HEK293 (cell line): ENCODE measurements around the gene ETHE1.

Source experiments
- FEZF1 ChIP-seq: fragments of 450-650 bp; formaldehyde crosslinking; IDR thresholded peaks from 2 replicates; pipeline ENCODE4 v1.5.1; 2016; ENCODE audit warnings: missing biosample characterization, missing genetic modification characterization
- GLIS1 ChIP-seq: fragments of 450-650 bp; formaldehyde crosslinking; IDR thresholded peaks from 2 replicates; pipeline ENCODE4 v1.5.1; 2016; ENCODE audit warnings: missing biosample characterization, missing genetic modification characterization
- MYNN ChIP-seq: fragments of 450-650 bp; formaldehyde crosslinking; IDR thresholded peaks from 2 replicates; pipeline ENCODE4 v1.5.1; 2016; ENCODE audit warnings: missing biosample characterization, missing genetic modification characterization, borderline replicate concordance
- MZF1 ChIP-seq: fragments of 450-650 bp; formaldehyde crosslinking; IDR thresholded peaks from 2 replicates; pipeline ENCODE4 v1.5.1; 2017; ENCODE audit warnings: missing biosample characterization, missing genetic modification characterization, borderline replicate concordance
- PRDM1 ChIP-seq: fragments of 450-650 bp; formaldehyde crosslinking; IDR thresholded peaks from 2 replicates; pipeline ENCODE4; 2016; ENCODE audit warnings: missing biosample characterization, missing genetic modification characterization
- PRDM4 ChIP-seq: fragments of 450-650 bp; formaldehyde crosslinking; IDR thresholded peaks from 2 replicates; pipeline ENCODE4 v1.5.1; 2017; ENCODE audit warnings: missing biosample characterization, missing genetic modification characterization
- WT1 ChIP-seq: fragments of 450-650 bp; formaldehyde crosslinking; IDR thresholded peaks from 2 replicates; pipeline ENCODE4 v1.5.1; 2016; ENCODE audit warnings: missing biosample characterization, missing genetic modification characterization
- ZBTB44 ChIP-seq: fragments of 450-650 bp; IDR thresholded peaks from 2 replicates; pipeline ENCODE4 v1.5.1; 2018; ENCODE audit warnings: missing biosample characterization, mild to moderate bottlenecking, missing genetic modification characterization
- ZBTB48 ChIP-seq: fragments of 450-650 bp; formaldehyde crosslinking; IDR thresholded peaks from 2 replicates; pipeline ENCODE4 v1.5.1; 2016; ENCODE audit warnings: missing biosample characterization, missing genetic modification characterization
- ZFP69B ChIP-seq: fragments of 450-650 bp; formaldehyde crosslinking; IDR thresholded peaks from 2 replicates; pipeline ENCODE4 v1.5.1; 2016; ENCODE audit warnings: missing biosample characterization, missing genetic modification characterization
- ZIC2 ChIP-seq: fragments of 450-650 bp; formaldehyde crosslinking; IDR thresholded peaks from 2 replicates; pipeline ENCODE4 v1.5.1; 2016; ENCODE audit warnings: missing biosample characterization, missing genetic modification characterization
- ZNF121 ChIP-seq: fragments of 450-650 bp; formaldehyde crosslinking; IDR thresholded peaks from 2 replicates; pipeline ENCODE4 v1.5.1; 2016; ENCODE audit warnings: missing biosample characterization, missing genetic modification characterization
- ZNF133 ChIP-seq: fragments of 450-650 bp; formaldehyde crosslinking; IDR thresholded peaks from 2 replicates; pipeline ENCODE4 v1.5.1; 2016; ENCODE audit warnings: missing biosample characterization, missing genetic modification characterization
- ZNF155 ChIP-seq: fragments of 450-650 bp; formaldehyde crosslinking; IDR thresholded peaks from 2 replicates; pipeline ENCODE4 v1.5.1; 2016; ENCODE audit warnings: missing biosample characterization, missing genetic modification characterization
- ZNF174 ChIP-seq: fragments of 450-650 bp; formaldehyde crosslinking; IDR thresholded peaks from 2 replicates; pipeline ENCODE4 v1.5.0; 2017; ENCODE audit warnings: missing biosample characterization, mild to moderate bottlenecking, missing genetic modification characterization
- ZNF24 ChIP-seq: fragments of 450-650 bp; formaldehyde crosslinking; IDR thresholded peaks from 2 replicates; pipeline ENCODE4 v1.5.1; 2016; ENCODE audit warnings: missing biosample characterization, missing genetic modification characterization
- ZNF266 ChIP-seq: fragments of 450-650 bp; formaldehyde crosslinking; IDR thresholded peaks from 2 replicates; pipeline ENCODE4 v1.5.1; 2016; ENCODE audit warnings: missing biosample characterization, missing genetic modification characterization, low read depth
- ZNF341 ChIP-seq: fragments of 450-650 bp; formaldehyde crosslinking; IDR thresholded peaks from 2 replicates; pipeline ENCODE4; 2016; ENCODE audit warnings: low read depth, missing biosample characterization, missing genetic modification characterization
- ZNF37A ChIP-seq: fragments of 450-650 bp; IDR thresholded peaks from 2 replicates; pipeline ENCODE4 v1.5.1; 2018; ENCODE audit warnings: missing biosample characterization, missing genetic modification characterization
- ZNF398 ChIP-seq: fragments of 450-650 bp; formaldehyde crosslinking; IDR thresholded peaks from 2 replicates; pipeline ENCODE4 v1.5.1; 2017; ENCODE audit warnings: missing biosample characterization, missing genetic modification characterization
- ZNF501 ChIP-seq: fragments of 450-650 bp; formaldehyde crosslinking; IDR thresholded peaks from 2 replicates; pipeline ENCODE4 v1.5.1; 2016; ENCODE audit warnings: missing biosample characterization, missing genetic modification characterization
- ZNF518A ChIP-seq: fragments of 450-650 bp; formaldehyde crosslinking; conservative IDR thresholded peaks from 2 replicates; pipeline ENCODE4 v1.5.1; 2016; ENCODE audit warnings: low read depth, missing biosample characterization, missing genetic modification characterization
- ZNF529 ChIP-seq: fragments of 450-650 bp; formaldehyde crosslinking; IDR thresholded peaks from 2 replicates; pipeline ENCODE4 v1.5.1; 2017; ENCODE audit warnings: missing genetic modification characterization, missing biosample characterization; ENCODE audit not compliant: insufficient replicate concordance
- ZNF544 ChIP-seq: fragments of 450-650 bp; formaldehyde crosslinking; IDR thresholded peaks from 2 replicates; pipeline ENCODE4 v1.5.0; 2017; ENCODE audit warnings: missing biosample characterization, missing genetic modification characterization
- ZNF561 ChIP-seq: fragments of 450-650 bp; IDR thresholded peaks from 2 replicates; pipeline ENCODE4 v1.5.1; 2018; ENCODE audit warnings: missing biosample characterization, missing genetic modification characterization, borderline replicate concordance
- ZNF585B ChIP-seq: fragments of 450-650 bp; formaldehyde crosslinking; IDR thresholded peaks from 2 replicates; pipeline ENCODE4 v1.5.1; 2016; ENCODE audit warnings: missing biosample characterization, missing genetic modification characterization
- ZNF621 ChIP-seq: fragments of 450-650 bp; formaldehyde crosslinking; IDR thresholded peaks from 2 replicates; pipeline ENCODE4 v1.5.1; 2017; ENCODE audit warnings: missing biosample characterization, missing genetic modification characterization
- ZNF626 ChIP-seq: fragments of 450-650 bp; sonication (Bioruptor Pico); formaldehyde crosslinking; IDR thresholded peaks from 2 replicates; pipeline ENCODE4 v1.5.1; 2018; ENCODE audit warnings: missing biosample characterization, missing genetic modification characterization, inconsistent platforms
- ZNF701 ChIP-seq: fragments of 450-650 bp; formaldehyde crosslinking; IDR thresholded peaks from 2 replicates; pipeline ENCODE4 v1.5.1; 2016; ENCODE audit warnings: missing biosample characterization, missing genetic modification characterization
- ZNF707 ChIP-seq: fragments of 450-650 bp; formaldehyde crosslinking; IDR thresholded peaks from 2 replicates; pipeline ENCODE4 v1.5.1; 2016; ENCODE audit warnings: missing biosample characterization, missing genetic modification characterization
- ZNF791 ChIP-seq: fragments of 450-650 bp; formaldehyde crosslinking; IDR thresholded peaks from 2 replicates; pipeline ENCODE4 v1.5.1; 2016; ENCODE audit warnings: missing biosample characterization, missing genetic modification characterization

The ETHE1 gene

GRCh38 chr19:43524922-43525835 is 1.8 kb downstream of the ETHE1 start (continued):
- TF ChIP-seq MYNN (no peak), ZFP69B (peak; percentile 90), ZBTB44 (tag by site-specific recombination) (peak; percentile 61), WT1 (peak; percentile 63), ZNF791 (tag by site-specific recombination) (no peak), ZNF529 (tag by site-specific recombination) (no peak), ZNF701 (tag by site-specific recombination) (no peak), PRDM1 (tag by site-specific recombination) (peak; percentile 78), ZNF518A (tag by site-specific recombination) (no peak), ZNF155 (no peak), ZNF174 (no peak), PRDM4 (tag by site-specific recombination) (no peak), ZNF341 (tag by site-specific recombination) (no peak), ZNF133 (tag by site-specific recombination) (no peak), ZBTB48 (no peak), GLIS1 (tag by site-specific recombination) (peak; percentile 44; the same call in 1 of the 2 replicates), ZNF37A (no peak), ZNF24 (no peak), ZNF626 (no peak), ZNF544 (tag by site-specific recombination) (no peak), FEZF1 (tag by site-specific recombination) (no peak), ZNF398 (no peak), ZNF621 (no peak), ZNF561 (tag by site-specific recombination) (no peak; the same call in 1 of the 2 replicates), ZNF501 (tag by site-specific recombination) (no peak), ZIC2 (tag by site-specific recombination) (peak; percentile 30; the same call in 1 of the 2 replicates), ZNF585B (tag by site-specific recombination) (no peak), ZNF121 (tag by site-specific recombination) (no peak), MZF1 (tag by site-specific recombination) (no peak), ZNF266 (tag by site-specific recombination) (no peak), ZNF707 (tag by site-specific recombination) (no peak)
